Keratinocyte (primary cell): ENCODE measurements around the gene SMARCD3.

Source experiments
- CTCF ChIP-seq, 3 experiments: IDR thresholded peaks in 1 of 3; conservative IDR thresholded peaks in 1 of 3; optimal IDR thresholded peaks in 1 of 3; 2 replicates in 2 of 3; 3 replicates in 1 of 3; pipeline versions ENCODE3 to v1.5.1; 2011; ENCODE audit warnings: low read length in 3 of 3, mild to moderate bottlenecking in 3 of 3, moderate library complexity in 2 of 3, control low read depth in 1 of 3, inconsistent platforms in 1 of 3; ENCODE audit not compliant: insufficient read depth in 2 of 3; ENCODE audit errors: extremely low read depth in 1 of 3
- EZH2 ChIP-seq: IDR thresholded peaks from one replicate; pipeline ENCODE4 v1.6.1; 2012; ENCODE audit warnings: inconsistent platforms, mild to moderate bottlenecking, low read length, moderate library complexity

- no peak for TF ChIP-seq CTCF (optimal IDR thresholded peaks at IDR 0.05 in 1 of 3, IDR thresholded peaks at IDR 0.05 in 1 of 3, conservative IDR thresholded peaks at IDR 0.05 in 1 of 3; ENCODE audit: extremely low read depth in 1 of 3, insufficient read depth in 2 of 3, low read length in 3 of 3)
- TF ChIP-seq EZH2 = no peak
These were observed 10.2 kb downstream of the SMARCD3 start for GRCh38 chr7:151238190-151238810.
